Heart right ventricle (tissue), 16 donors: Measurements from ENCODE around the gene IFNA6. TPM values are rescaled to one million over a fixed set of nuclear protein-coding genes. Genes with fewer than 3 reads are reported as not detected.
"Not testable (repeated sequence)": the region's sequence is repeated elsewhere in the genome, so short reads cannot be mapped to it uniquely, and the experiment has no call there.

ENCODE experiments used
- ATAC-seq, 8 donors: fragments of 200-7000 bp; cut with Tn5 transposase; one replicate each; pipeline ENCODE4 v1.9.1; 2020; ENCODE audit warnings: mild to moderate bottlenecking in 8 of 8, moderate library complexity in 8 of 8, moderate number of reproducible peaks in 1 of 8
- DNase-seq, 2 donors: peaks; one replicate each; pipeline ENCODE4 v3.0.0-alpha.2; 2020
- H3K27ac ChIP-seq, 10 donors: fragments of 200-600 bp; sonication (generic) in 2 of 10; one replicate each; pipeline versions ENCODE4 v1.5.0 to v1.8.0; 2020 to 2022; ENCODE audit warnings: mild to moderate bottlenecking in 3 of 10
- H3K27me3 ChIP-seq, 7 donors: fragments of 200-600 bp; one replicate each; pipeline ENCODE4 v1.8.0; 2021 to 2022; ENCODE audit warnings: mild to moderate bottlenecking in 2 of 7
- H3K36me3 ChIP-seq, 9 donors: fragments of 200-600 bp; sonication (generic) in 1 of 9; one replicate each; pipeline versions ENCODE4 v1.5.0 to v1.8.0; 2020 to 2022; ENCODE audit warnings: mild to moderate bottlenecking in 2 of 9
- H3K4me1 ChIP-seq, 9 donors: fragments of 200-600 bp; sonication (generic) in 1 of 9; one replicate each; pipeline versions ENCODE4 v1.5.0 to v1.8.0; 2020 to 2022; ENCODE audit warnings: mild to moderate bottlenecking in 4 of 9
- H3K4me3 ChIP-seq, 10 donors: fragments of 200-600 bp; sonication (generic) in 2 of 10; one replicate each; pipeline versions ENCODE4 v1.5.0 to v1.8.0; 2020 to 2022; ENCODE audit warnings: mild to moderate bottlenecking in 7 of 10, moderate library complexity in 2 of 10
- H3K9me3 ChIP-seq, 11 donors: fragments of 200-600 bp in 10 of 11; sonication (generic) in 2 of 11; one replicate each; pipeline versions ENCODE4 v1.5.0 to v1.8.0; 2013 to 2022; ENCODE audit warnings: mild to moderate bottlenecking in 2 of 11, control low read depth in 1 of 11, moderate library complexity in 1 of 11
- WGBS, 2 donors: extraction: QIAGEN DNeasy Blood & Tissue Kit; methylation state at CpG; one replicate each; pipeline ENCODE4 v1.1.7; 2013; ENCODE audit warnings: inconsistent platforms in 1 of 2; 5-methylcytosine and 5-hydroxymethylcytosine counted together
- intact Hi-C, 10 donors: fragments of 100-400 bp; cut with DNase I; formaldehyde crosslinking; loops; one replicate each; pipeline versions ENCODE4 v1.11.1 to v1.14.2; 2022
- polyA plus RNA-seq, 2 donors: library from polyadenylated mRNA; stranded (reverse); fragments of 200-250 nt; gene quantifications; one replicate each; pipeline ENCODE4 v1.2.3, GENCODE V29; 2013
- total RNA-seq, 10 donors: library from RNA; stranded (reverse); fragmentation: NEBNext Ultra II Directional in 3 of 10; extraction: Animal tissue kit (Norgen Biotek cat#: 25700) in 3 of 10; gene quantifications; one replicate each; pipeline versions ENCODE4 v1.2.1 to v1.2.4, GENCODE V29; 2021 to 2023
- TF ChIP-seq, protein P1 (sequence below), 9 donors: fragments of 200-600 bp; sonication (generic) in 2 of 9; IDR thresholded peaks; one replicate each; pipeline versions ENCODE4 v1.5.0 to v1.8.0; 2021 to 2022; ENCODE audit warnings: antibody characterized with exemption in 9 of 9, mild to moderate bottlenecking in 5 of 9, moderate library complexity in 1 of 9
- donor health status: Arrhythmogenic right ventricular cardiomyopathy.
- donor health status: ischemic (EF 13 %, LVEDD 7.1; RV severe dilation, severe dysfunction).
- donor health status: healthy with polysubstance abuse.
- donor health status: DM: no; HTN: yes; CAD: no.
- donor health status: DM: no; HTN: no; CAD: no.
- donor health status: ischemic (EF 25% LVEDD 6.9; RV normal size, moderate dysfunction).
- donor health status: ischemic (EF 25% LVEDD 5.7; RV mildly dilated, moderate dysfunction).
- donor health status: healthy.
- donor health status: DM: yes; HTN: yes; CAD: no.
- donor health status: Ischemic cardiomyopathy.
- donor health status: ischemic (EF 35%, LVEDD 5.7; RV mildly dilated, moderate dysfunction).
- donor health status: nonischemic (EF 11% LVEDD 7.7; RV severe dilation, severe dysfunction).
- donor health status: DM: yes; HTN: yes; CAD: no.
- donor health status: PGD.
- donor health status: ischemic (EF 29% LVEDD 5.4; RV normal size, mild dysfunction).
- donor health status: nonischemic (EF 23%, LVEDD 6.1; RV moderate dilation, normal function).

The IFNA6 gene
- total and polyA plus RNA-seq, 12 donors, result not detected

DNA sequence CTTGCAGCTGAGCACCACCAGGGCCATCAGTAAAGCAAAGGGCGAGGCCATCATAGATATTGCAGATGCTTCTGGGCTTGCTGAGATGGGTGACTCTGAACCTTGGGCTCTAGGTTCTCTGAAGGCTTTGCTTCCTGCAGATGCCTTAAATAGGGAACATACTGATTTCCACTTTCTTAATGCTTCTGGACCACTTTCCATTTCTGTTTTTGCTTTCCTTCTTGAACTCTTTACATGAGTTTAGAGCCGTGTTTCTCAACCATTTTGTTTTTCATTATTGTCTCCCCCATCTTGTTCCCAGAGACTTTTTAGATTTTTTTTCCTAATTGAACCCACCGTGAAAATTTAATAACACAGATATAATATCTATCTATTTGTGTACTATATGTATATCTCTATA, 17.3 kb upstream of the IFNA6 start, which contains the start of gene IFNA13:
Gene IFNA13, minus strand, starts transcription at position 101 of the 400 bp plus-strand sequence. Its CDS starts 47 bp downstream, at position 54.
- peaks cover 0 to 34% (median 15%) of the 10 kb centered on the region in 7 donors for H3K27me3 ChIP-seq
- TF ChIP-seq, protein P1, sequence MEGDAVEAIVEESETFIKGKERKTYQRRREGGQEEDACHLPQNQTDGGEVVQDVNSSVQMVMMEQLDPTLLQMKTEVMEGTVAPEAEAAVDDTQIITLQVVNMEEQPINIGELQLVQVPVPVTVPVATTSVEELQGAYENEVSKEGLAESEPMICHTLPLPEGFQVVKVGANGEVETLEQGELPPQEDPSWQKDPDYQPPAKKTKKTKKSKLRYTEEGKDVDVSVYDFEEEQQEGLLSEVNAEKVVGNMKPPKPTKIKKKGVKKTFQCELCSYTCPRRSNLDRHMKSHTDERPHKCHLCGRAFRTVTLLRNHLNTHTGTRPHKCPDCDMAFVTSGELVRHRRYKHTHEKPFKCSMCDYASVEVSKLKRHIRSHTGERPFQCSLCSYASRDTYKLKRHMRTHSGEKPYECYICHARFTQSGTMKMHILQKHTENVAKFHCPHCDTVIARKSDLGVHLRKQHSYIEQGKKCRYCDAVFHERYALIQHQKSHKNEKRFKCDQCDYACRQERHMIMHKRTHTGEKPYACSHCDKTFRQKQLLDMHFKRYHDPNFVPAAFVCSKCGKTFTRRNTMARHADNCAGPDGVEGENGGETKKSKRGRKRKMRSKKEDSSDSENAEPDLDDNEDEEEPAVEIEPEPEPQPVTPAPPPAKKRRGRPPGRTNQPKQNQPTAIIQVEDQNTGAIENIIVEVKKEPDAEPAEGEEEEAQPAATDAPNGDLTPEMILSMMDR (IDR thresholded peaks at IDR 0.05), result no peak
- no peaks in the 10 kb centered on the region for H3K4me1 ChIP-seq
- H3K27ac ChIP-seq, result no peak within 1 kb of the TSS
- no peaks in the 10 kb centered on the region for H3K36me3 ChIP-seq
- WGBS, 2 donors, result 88 to 90% methylated on average over 3 of the region's 3 CpGs
- no peaks in the 10 kb centered on the region for H3K9me3 ChIP-seq
- intact Hi-C loops, result no loop called here
- DNase-seq (no peak), ATAC-seq (no peak)
- H3K4me3 ChIP-seq, result no peak within 1 kb of the TSS

- ATAC-seq, H3K36me3 ChIP-seq, DNase-seq, H3K4me1 ChIP-seq, H3K27ac ChIP-seq, H3K4me3 ChIP-seq, intact Hi-C loops, H3K9me3 ChIP-seq: not testable (repeated sequence)
- WGBS, 2 donors, result 98 to 100% methylated on average over 1 of the region's 2 CpGs
- peaks cover 0 to 39% (median 15%) of the 10 kb centered on the region in 7 donors for H3K27me3 ChIP-seq
Observed at GRCh38 chr9:21367169-21367568, 16.5 kb upstream of the IFNA6 start.

- no peak for DNase-seq
- intact Hi-C loops, result no loop called here
- Histone ChIP-seq H3K4me1 (peaks cover 0 to 11% (median 0%) of the 10 kb centered on the region in 9 donors), H3K27me3 (peaks cover 0 to 37% (median 13%) of the 10 kb centered on the region in 7 donors), H3K9me3 (no peaks in the 10 kb centered on the region), H3K27ac (no peak overlapping the region), H3K4me3 (no peak overlapping the region), H3K36me3 (no peaks in the 10 kb centered on the region)
- TF ChIP-seq, protein P1 (IDR thresholded peaks at IDR 0.05), result no peak
- 85 to 86% methylated on average over 8 of the region's 8 CpGs for WGBS, 2 donors
- ATAC-seq, result no peak
Observed at GRCh38 chr9:21362287-21362686, 11.6 kb upstream of the IFNA6 start.

DNA sequence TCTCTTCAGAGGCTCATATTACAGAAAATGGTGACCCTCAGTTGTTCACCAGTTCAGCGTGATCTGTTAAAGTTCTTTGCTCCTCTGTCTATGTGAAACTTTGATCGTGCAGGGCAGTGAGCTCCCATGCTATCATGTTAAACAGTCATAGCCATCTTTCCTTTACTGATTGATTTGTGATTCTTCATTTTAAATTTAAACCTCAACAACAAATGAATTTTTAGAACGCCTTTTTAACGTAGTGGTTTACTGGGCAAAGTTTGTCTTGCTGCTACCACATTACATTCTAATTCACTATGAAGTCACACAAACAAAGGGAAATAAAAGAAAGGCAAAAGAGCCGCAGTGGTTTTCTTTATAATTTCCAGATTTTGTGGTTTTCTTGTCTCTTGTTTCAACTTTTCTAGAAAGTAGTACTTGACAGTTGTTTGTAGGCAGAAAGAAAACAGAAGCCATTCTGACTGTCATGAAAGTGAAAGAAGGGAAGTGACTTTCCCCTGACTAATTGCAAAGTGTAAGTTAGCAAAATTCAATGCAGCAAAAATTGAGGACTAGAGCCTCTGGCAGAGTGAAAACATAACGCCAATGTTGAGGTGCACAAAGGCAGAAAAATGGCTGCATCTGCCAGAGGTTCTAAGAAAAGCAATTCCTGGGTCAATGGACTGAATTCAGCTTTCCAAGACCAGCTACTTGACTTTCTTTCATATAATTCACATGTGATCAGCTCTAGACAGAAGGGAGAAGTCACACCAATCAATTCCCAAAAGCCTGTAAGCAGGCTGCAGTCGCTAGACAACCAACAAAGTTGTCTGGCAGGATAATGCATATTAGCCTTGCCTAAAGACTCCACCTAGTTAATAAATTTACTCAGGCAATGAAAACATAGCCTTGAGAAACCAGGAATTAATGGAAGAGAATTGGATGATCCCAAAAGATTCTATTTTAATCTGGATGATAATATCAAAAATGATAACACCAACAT, 7.1 kb upstream of the IFNA6 start:
- intact Hi-C loops, result no loop called here
- Histone ChIP-seq H3K36me3 (no peaks in the 10 kb centered on the region), H3K9me3 (no peaks in the 10 kb centered on the region), H3K4me1 (peaks cover 0 to 12% (median 0%) of the 10 kb centered on the region in 9 donors), H3K27me3 (peaks cover 0 to 32% (median 1%) of the 10 kb centered on the region in 7 donors), H3K4me3 (no peak overlapping the region), H3K27ac (peak overlapping the region in 1 of 10 donors; percentile 32)
- 74 to 81% methylated on average over 7 of the region's 7 CpGs for WGBS, 2 donors
- DNase-seq (no peak), ATAC-seq (no peak)
- TF ChIP-seq, protein P1 (IDR thresholded peaks at IDR 0.05), result no peak
